Hepatocyte (in vitro differentiated cells): Measurements from ENCODE around the gene PADI2.

ENCODE experiments used
- EZH2 ChIP-seq: fragments of 200-600 bp; sonication (generic); IDR thresholded peaks from 2 replicates; pipeline ENCODE4 v1.6.1; 2016; ENCODE audit warnings: antibody characterized with exemption, mild to moderate bottlenecking, borderline replicate concordance
- TF ChIP-seq, protein P1 (sequence below): fragments of 200-600 bp; sonication (generic); IDR thresholded peaks from 2 replicates; pipeline ENCODE4 v1.5.1; 2016; ENCODE audit warnings: antibody characterized with exemption, mild to moderate bottlenecking; ENCODE audit not compliant: poor library complexity

DNA sequence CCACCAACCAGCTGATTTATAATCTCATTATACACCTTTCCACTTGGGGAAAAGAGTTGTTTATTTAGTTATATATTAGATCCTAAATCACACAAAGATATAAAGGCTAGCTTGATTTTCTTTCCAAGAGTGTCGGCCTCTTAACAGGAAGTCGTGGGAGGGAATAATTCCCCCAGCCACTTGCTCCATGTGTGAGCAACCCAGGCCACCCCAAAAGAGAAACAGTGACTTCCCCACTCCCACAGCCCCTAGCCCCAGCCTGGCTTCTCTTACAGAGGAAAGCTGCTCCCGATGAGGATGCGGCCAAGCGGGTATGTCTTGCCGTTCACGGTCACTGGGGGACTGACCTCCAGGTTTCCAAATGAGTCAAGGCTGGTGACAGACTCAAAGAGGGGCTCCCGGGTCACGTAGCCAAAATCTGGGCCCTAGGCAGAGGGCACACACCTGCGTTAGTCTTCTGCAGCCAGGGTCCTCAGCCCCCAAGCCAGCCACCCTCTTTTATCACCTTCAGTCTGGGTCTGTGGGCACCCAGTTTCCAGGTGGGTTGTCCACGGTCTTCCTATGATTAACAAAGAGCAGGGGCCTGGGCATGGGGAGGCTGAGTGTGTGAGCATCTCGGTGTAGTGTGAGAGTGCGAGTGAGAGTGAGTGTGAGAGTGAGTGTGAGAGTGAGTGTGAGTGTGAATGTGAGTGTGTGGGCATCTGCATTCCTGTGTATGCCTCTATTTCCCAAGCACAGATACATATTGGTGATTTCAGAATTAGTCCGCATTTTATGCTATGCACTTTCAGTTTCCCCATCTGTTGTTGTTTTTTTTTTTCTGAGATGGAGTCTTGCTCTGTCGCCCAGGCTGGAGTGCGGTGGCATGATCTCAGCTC is 40.0 kb downstream of the PADI2 start:
- TF ChIP-seq, protein P1, sequence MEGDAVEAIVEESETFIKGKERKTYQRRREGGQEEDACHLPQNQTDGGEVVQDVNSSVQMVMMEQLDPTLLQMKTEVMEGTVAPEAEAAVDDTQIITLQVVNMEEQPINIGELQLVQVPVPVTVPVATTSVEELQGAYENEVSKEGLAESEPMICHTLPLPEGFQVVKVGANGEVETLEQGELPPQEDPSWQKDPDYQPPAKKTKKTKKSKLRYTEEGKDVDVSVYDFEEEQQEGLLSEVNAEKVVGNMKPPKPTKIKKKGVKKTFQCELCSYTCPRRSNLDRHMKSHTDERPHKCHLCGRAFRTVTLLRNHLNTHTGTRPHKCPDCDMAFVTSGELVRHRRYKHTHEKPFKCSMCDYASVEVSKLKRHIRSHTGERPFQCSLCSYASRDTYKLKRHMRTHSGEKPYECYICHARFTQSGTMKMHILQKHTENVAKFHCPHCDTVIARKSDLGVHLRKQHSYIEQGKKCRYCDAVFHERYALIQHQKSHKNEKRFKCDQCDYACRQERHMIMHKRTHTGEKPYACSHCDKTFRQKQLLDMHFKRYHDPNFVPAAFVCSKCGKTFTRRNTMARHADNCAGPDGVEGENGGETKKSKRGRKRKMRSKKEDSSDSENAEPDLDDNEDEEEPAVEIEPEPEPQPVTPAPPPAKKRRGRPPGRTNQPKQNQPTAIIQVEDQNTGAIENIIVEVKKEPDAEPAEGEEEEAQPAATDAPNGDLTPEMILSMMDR, result no peak
- TF ChIP-seq EZH2, result no peak
